MCF 10A (cell line): ENCODE measurements around the gene MINDY3. TPM values are rescaled to one million over a fixed set of nuclear protein-coding genes. Genes with fewer than 3 reads are reported as not detected.
"Not testable (repeated sequence)": the region's sequence is repeated elsewhere in the genome, so short reads cannot be mapped to it uniquely, and the experiment has no call there.

Experiments
- BruUV-seq: library from RNA; stranded (reverse); fragments of 400-500 nt; replicated peaks from 2 replicates; lab custom pipeline; 2021; lab: Mats Ljungman, UMichigan
- CTCF ChIA-PET: fragments of 300-600 bp; sonication (Branson Sonifier 250); formaldehyde crosslinking; extraction: SDS; loops from one replicate; lab custom pipeline; 2021; ENCODE audit warnings: antibody characterized with exemption, inconsistent platforms; lab: Yijun Ruan, JAX
- POLR2A ChIA-PET: fragments of 300-600, 350-650 bp; sonication (Branson Sonifier 250); formaldehyde crosslinking; extraction: SDS; loops from one replicate; lab custom pipeline; 2020; ENCODE audit warnings: antibody characterized with exemption, inconsistent platforms; lab: Yijun Ruan, JAX
- DNase-seq: peaks from one replicate; pipeline ENCODE4 v3.0.0-alpha.2; 2018; ENCODE audit not compliant: unreplicated experiment
- H3K27ac Mint-ChIP-seq: one replicate; pipeline ENCODE4 v1.8.0; 2022; ENCODE audit warnings: mild to moderate bottlenecking, low read depth, mixed read lengths; ENCODE audit not compliant: unreplicated experiment
- H3K27me3 Mint-ChIP-seq: one replicate; pipeline ENCODE4 v1.8.0; 2022; ENCODE audit warnings: mixed read lengths; ENCODE audit not compliant: insufficient read depth, unreplicated experiment
- H3K36me3 Mint-ChIP-seq: one replicate; pipeline ENCODE4 v1.8.0; 2022; ENCODE audit warnings: mild to moderate bottlenecking, moderate library complexity, mixed read lengths; ENCODE audit not compliant: insufficient read depth, unreplicated experiment
- H3K4me1 Mint-ChIP-seq: one replicate; pipeline ENCODE4 v1.8.0; 2022; ENCODE audit warnings: mixed read lengths; ENCODE audit not compliant: insufficient read depth, unreplicated experiment
- H3K4me3 Mint-ChIP-seq: one replicate; pipeline ENCODE4 v1.8.0; 2022; ENCODE audit warnings: mild to moderate bottlenecking, moderate library complexity, mixed read lengths; ENCODE audit not compliant: unreplicated experiment
- H3K9me3 Mint-ChIP-seq: one replicate; pipeline ENCODE4 v1.8.0; 2022; ENCODE audit warnings: mixed read lengths; ENCODE audit not compliant: unreplicated experiment
- CTCF ChIP-seq: fragments of 200-600 bp; IDR thresholded peaks from one replicate; pipeline ENCODE4 v1.8.0; 2022; ENCODE audit warnings: antibody characterized with exemption, mild to moderate bottlenecking; ENCODE audit not compliant: unreplicated experiment
- intact Hi-C: fragments of 100-400 bp; cut with micrococcal nuclease; formaldehyde crosslinking; loops from 2 replicates; pipeline ENCODE4 v1.14.1; 2022
- total RNA-seq: library from RNA; stranded (reverse); gene quantifications from 2 replicates; pipeline ENCODE4 v1.2.3, GENCODE V29; 2022

MINDY3 gene
- total RNA-seq, 1 experiment from 2014 or later: 28.8 TPM

- no peak for TF ChIP-seq CTCF
- CTCF ChIA-PET: interaction anchor here (1.0 kb wide), 1 partner anchor 13 kb away, joined by 3 read pairs; no protein-coding TSS in a partner anchor
- Mint-ChIP-seq H3K9me3 (peaks cover 13% of the 10 kb centered on the region), H3K4me1 (no peaks in the 10 kb centered on the region), H3K27me3 (peaks cover 14% of the 10 kb centered on the region), H3K27ac (no peak overlapping the region), H3K36me3 (no peaks in the 10 kb centered on the region), H3K4me3 (no peak overlapping the region)
- no peak for DNase-seq
- POLR2A ChIA-PET: no interaction called here
- intact Hi-C loops: no loop called here
- BruUV-seq: no TSS peak
These were observed 97.3 kb downstream of the MINDY3 start for GRCh38 chr10:15763006-15763405.

GRCh38 chr10:15762239-15762638 lies 98.1 kb downstream of the MINDY3 start:
- H3K27me3 Mint-ChIP-seq: peaks cover 19% of the 10 kb centered on the region
- H3K9me3 Mint-ChIP-seq: peaks cover 13% of the 10 kb centered on the region
- CTCF ChIA-PET, H3K4me3 Mint-ChIP-seq, H3K4me1 Mint-ChIP-seq, H3K36me3 Mint-ChIP-seq, H3K27ac Mint-ChIP-seq, intact Hi-C loops, BruUV-seq, DNase-seq, POLR2A ChIA-PET: not testable (repeated sequence)

GRCh38 chr10:15761224-15761623 lies 99.1 kb downstream of the MINDY3 start:
- Mint-ChIP-seq H3K9me3 (peaks cover 13% of the 10 kb centered on the region), H3K27me3 (peaks cover 29% of the 10 kb centered on the region)
- H3K27ac Mint-ChIP-seq, H3K4me1 Mint-ChIP-seq, intact Hi-C loops, DNase-seq, H3K36me3 Mint-ChIP-seq, H3K4me3 Mint-ChIP-seq, CTCF ChIA-PET, BruUV-seq, POLR2A ChIA-PET: not testable (repeated sequence)

- CTCF ChIA-PET: no interaction called here
- no TSS peak for BruUV-seq
- Mint-ChIP-seq H3K27ac (no peak overlapping the region), H3K4me1 (no peaks in the 10 kb centered on the region), H3K27me3 (peaks cover 34% of the 10 kb centered on the region), H3K4me3 (no peak overlapping the region), H3K36me3 (no peaks in the 10 kb centered on the region), H3K9me3 (peaks cover 13% of the 10 kb centered on the region)
- POLR2A ChIA-PET: no interaction called here
- no peak for DNase-seq
- intact Hi-C loops: no loop called here
- no peak for TF ChIP-seq CTCF
These were observed 99.6 kb downstream of the MINDY3 start for GRCh38 chr10:15760681-15761080.

GRCh38 chr10:15759265-15759664 lies 101.0 kb downstream of the MINDY3 start:
- peaks cover 2% of the 10 kb centered on the region for H3K9me3 Mint-ChIP-seq
- H3K4me3 Mint-ChIP-seq: no peak overlapping the region
- H3K4me1 Mint-ChIP-seq: no peaks in the 10 kb centered on the region
- no peak for TF ChIP-seq CTCF
- H3K27me3 Mint-ChIP-seq: peaks cover 36% of the 10 kb centered on the region
- ChIA-PET POLR2A (no interaction called here), CTCF (no interaction called here)
- H3K27ac Mint-ChIP-seq: no peak overlapping the region
- no peak for DNase-seq
- BruUV-seq: no TSS peak
- no peaks in the 10 kb centered on the region for H3K36me3 Mint-ChIP-seq
- intact Hi-C loops: no loop called here
